ENCODE results near the gene ZNF177.

The ZNF177 gene

DNA sequence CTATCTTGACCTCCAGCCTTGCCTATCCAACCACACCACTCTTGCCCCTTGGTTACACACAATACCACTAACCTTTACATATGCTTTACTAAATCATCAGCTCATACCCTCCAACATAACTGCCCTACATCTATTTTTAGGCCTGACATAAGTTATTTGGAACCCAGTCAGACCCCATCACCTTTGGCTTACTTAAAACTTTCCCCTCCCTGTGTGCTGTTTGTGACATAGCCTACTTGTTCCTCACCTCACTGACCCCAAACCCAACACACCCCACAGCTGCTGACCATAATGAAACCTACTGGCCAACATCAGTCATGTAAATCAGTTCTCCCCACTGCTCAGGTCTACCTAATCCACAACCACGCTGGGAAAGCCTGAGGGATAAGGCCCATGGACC is 67.6 kb downstream of the ZNF177 start:
- DNase-seq, result no peak

DNA sequence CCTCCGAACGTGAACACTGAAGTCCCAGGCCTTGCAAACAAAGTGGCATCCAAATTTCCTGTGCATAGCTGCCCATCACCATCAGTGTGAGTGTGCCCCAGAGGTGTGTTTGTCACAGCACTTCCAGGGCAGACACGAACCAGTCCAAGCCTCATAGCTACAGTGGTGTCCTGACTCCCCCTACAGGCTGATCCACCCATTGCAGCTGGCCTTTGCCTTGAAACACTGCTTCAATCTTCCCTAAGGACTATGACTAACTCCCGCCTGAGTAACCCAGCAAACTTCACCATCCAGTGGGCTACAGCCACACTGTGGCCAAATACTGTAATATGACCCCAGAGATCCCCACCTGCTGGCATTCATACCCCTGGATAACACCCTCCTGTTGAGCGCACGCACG is 68.7 kb downstream of the ZNF177 start:
- peak in 3 of 5 experiments; percentile 15 to 39 (median 34) for DNase-seq

Data from T-helper 2 cell (primary cell).